NCI-H128 (cell line): ENCODE results near the gene FANCD2OS.
A peak's percentile ranks its signal among the peaks of the same experiment; 100 is the strongest.
"Not testable (repeated sequence)": the region's sequence is repeated elsewhere in the genome, so short reads cannot be mapped to it uniquely, and the experiment has no call there.

Source experiments
- DNase-seq: peaks from one replicate; lab custom pipeline; 2025; ENCODE audit not compliant: unreplicated experiment; lab: John Stamatoyannopoulos, UW

FANCD2OS gene, protein sequence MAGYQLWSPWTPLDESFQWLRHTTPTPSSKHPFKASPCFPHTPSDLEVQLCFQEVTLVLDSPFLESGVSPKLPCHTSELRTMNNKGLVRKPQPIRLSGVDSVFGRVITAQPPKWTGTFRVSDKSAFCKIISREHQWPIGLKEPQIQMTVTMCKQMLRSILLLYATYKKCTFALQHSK

DNA sequence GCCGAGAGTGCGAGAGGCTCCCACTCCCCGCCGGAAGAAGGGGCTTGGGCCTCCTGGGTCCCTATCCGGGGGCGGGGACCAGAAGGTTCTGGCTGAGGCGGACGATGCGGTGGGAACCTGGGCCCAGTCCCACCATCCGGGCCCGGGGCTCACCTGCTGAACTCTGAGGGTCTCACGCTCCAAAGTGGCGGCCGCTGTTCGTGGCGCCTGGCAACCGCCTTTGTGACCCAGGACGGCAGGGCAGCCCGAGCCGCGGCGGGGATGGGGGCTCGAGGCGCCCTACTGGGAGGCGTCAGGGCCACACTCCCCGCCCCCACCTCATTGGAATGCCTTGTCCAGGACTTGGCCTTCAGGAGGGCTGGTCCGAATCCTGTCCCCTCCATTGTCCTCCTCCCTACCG is at the start of gene FANCD2OS:
TSS of gene FANCD2OS (minus strand) at position 165 of the 400 bp plus-strand sequence. CDS start 3,481 bp downstream, outside the sequence.
- no peak for DNase-seq

DNA sequence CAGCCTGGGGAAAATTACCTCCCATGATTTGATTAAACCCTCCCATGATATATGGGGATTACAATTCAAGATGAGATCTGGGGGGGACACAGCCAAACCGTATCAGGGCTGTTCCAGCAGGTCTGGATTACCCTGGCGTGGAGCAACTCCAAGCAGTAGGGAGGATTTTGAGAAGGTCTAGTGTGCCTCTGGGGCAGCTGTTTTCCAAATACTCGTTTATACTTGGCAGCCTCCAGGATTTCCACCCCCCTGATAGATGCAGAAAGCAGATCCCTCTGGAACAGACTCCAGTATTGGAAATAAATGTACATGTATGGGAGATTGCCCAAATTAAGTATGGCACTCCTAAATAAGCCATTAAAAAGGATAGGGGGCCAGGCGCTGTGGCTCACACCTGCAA is 49.0 kb upstream of the FANCD2OS start:
- DNase-seq: no peak

DNA sequence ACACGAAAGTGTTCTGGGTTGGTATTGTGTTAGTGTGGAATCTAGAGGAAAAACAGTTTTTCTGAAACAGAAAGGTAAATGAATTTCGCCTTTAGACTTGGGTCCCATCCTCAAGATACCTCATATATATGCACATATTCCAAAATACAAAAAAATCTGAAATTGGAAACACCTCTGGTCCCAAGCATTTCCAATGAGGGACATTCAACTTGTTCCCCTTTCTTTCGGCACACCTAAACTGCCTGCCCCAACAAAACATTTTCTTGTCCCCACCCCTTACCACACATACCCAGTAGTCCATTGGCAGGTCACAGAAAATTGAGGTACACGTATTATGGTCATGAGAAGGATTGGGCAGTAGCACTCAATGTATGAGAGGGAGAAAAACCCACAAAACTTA is 47.6 kb upstream of the FANCD2OS start:
- no peak for DNase-seq

DNA sequence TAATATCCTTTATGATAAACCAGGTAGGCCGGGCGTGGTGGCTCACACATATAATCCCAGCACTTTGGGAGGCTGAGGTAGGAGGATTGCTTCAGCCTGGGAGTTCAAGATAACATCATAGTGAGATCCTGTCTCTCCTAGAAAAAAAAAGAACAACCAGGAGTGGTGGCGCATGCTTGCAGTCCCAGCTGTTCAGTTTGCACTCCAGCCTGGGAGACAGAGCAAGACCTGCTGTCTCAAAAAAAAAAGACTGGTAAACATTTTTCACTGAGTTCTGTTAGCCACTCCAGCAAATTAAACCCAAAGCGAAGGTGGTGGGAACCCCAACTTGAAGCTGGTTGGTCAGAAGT is 47.0 kb upstream of the FANCD2OS start:
- DNase-seq: no peak

DNA sequence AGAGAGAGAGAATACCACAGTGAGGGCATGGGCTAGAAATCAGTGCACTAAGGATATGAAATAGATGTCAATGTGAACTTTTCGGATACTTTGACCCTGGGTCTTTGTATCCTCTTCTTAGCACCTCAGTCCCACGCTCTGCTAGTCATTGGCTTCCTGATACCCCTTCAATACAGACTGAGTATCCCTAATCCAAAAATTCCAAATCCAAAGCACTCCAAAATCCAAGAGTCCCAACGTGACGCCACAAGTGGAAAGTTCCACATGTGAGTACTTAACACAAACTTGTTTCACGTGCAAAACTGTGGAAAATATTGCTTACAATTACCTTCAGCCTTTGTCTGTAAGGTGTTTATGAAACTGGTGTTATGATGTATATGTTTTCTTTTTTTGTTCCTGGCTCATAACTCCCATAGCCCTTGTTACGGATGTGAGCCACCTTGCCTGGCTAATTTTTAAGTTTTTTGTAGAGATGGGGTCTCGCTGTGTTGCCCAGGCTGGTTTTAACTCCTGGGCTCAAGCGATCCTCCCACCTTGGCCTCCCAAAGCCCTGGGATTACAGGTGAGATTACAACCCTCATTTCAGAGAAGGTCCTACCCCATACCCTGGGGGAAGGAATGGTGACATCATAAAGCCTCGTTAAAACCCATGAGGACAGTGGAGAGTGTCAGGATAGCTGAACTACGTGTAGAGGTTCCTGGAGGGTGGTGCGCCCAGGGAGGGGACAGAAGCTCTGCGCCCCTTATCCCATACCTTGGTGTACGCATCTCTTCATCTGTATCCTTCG is 46.5 kb upstream of the FANCD2OS start:
- DNase-seq: no peak

DNA sequence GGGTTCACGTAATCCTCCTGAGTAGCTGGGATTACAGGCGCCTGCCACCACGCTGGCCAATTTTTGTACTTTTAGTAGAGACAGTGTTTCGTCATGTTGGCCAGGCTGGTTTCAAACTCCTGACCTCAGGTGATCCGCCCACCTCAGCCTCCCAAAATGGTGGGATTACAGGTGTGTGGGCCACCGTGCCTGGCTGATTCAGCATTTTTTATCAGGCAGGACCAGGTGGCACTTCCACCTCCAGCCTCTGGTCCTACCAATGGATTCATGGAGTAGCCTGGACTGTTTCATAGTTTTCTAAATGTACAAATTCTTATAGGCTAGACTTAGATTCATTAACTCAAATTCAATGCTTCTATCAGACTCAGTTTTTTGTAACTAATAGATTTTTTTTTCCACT is 42.9 kb upstream of the FANCD2OS start:
- DNase-seq: no peak

DNA sequence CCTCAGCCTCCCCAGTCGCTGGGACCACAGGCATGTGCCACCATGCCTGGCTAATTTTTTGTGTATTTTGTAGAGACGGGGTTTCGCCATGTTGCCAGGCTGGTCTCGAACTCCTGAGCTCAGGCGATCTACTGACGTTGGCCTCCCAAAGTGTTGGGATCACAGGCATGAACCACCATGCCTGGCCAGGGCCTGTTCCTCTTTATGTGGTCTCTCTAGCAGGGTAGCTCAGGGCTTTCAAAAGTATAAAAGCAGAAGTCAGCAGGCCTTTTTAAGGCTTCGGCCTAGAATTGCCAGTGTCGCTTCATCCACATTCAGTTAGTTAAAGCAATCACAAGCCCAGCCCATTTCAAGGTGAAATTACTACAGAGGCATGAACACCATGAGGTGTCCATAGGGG is 41.2 kb upstream of the FANCD2OS start:
- DNase-seq: no peak

DNA sequence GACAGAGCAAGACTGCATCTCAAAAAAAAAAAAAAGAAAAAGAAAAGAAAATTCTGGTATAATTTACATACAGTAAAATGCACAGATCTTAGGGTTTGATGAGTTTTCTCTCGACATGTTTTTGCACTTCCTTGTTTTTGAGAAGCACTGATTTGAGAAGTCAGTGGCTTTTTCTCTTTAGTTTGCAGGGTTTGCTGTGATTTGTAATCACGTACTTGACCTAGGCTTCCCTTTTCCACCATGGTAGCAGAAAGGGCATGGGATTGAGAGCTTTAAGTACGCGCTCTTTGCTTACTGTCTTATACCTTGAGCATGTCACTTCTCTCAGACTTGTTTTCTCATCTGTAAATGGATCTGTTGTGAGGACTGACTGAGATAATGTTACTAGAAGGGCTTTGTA is 37.6 kb upstream of the FANCD2OS start:
- DNase-seq: no peak

DNA sequence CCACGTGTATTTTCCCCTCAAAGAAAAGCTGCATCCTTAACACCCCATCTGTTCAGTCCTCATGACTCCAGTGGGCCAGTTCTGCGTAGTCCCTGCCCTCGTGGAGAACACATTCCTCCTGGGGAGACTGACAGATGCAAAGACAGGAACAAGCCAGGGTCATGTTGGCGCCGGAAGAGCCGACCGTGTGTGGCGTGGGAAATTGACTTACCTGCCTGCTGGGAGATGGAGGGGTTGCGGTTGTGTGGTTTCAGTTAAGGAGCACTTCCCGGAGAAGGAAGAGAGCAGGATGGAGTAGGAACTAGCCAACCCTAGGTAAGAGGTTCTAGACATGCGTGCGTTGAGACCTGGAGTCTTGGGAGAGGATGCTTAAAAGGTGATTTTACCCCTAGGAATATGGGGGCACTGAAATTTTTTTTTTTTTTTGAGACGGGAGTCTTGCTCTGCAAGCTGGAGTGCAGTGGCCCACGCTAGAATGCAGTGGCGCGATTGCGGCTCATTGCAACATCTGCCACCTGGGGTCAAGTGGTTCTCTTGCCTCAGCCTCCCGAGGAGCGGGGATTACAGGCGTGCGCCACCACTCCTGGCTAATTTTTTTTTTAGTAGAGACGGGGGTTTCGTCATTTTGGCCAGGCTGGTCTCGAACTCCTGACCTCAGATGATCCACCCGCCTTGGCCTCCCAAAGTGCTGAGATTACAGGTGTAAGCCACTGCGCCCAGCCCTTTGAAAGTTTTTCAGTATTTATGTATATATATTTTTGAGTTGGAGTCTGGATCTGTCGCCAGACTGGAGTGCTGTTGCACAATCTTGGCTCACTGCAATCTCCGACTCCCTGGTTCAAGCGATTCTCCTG is 34.9 kb upstream of the FANCD2OS start:
- no peak for DNase-seq

DNA sequence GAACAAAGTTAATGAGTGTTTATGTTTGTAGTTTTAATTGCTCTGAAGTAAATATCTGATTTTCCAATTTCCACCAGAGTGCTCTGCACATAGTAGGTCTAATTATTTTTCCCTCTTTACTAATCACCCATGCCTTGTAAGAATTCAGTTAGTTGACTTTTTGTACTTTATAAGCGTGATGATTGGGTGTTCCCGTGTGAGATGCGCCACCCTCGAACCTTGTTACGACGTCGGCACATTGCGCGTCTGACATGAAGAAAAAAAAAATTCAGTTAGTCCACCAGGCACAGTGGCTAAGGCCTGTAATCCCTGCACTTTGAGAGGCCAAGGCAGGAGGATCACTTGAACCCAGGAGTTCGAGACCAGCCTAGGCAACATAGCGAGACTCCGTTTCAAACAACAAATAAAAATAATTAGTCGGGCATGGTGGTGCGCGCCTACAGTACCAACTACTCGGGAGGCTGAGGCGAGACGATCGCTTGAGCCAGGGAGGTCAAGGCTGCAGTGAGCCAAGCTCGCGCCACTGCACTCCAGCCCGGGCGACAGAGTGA is 33.0 kb upstream of the FANCD2OS start:
- no peak for DNase-seq

DNA sequence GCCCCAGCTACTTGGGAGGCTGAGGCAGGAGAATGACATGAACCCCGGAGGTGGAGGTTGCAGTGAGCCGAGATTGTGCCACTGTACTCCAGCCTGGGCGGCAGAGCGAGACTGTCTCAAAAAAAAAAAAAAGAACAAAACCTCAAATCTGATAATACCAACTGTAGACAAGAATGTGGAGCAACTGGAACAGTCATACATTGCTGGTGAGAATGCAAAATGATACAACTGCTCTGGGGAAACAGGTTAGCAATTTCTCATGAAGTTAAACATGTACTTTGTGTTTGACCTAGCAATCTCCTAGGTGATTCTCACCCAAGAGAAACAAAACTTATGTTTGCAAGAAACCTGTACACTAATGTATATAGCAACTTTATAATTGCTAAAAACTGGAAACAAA is 29.1 kb upstream of the FANCD2OS start:
- no peak for DNase-seq

DNA sequence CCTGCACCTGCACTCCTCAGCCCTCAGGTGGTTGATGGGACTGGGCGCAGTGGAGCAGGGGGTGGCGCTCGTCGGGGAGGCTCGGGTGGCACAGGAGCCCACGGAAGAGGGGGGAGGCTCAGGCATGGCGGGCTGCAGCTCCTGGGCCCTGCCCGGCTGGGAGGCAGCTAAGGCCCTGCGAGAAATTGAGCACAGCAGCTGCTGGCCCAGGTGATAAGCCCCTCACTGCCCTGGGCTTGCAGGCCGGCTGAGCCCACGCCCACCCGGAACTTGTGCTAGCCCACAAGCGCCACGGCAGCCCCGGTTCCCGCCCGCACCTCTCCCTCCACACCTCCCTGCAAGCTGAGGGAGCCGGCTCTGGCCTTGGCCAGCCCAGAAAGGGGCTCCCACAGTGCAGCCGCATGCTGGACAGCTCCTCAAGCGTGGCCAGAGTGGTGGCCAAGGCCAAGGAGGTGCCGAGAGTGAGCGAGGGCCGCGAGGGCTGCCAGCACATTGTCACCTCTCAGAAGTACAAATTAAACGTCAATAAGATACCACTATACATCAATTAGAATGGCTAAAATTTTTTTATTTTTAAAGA is 28.5 kb upstream of the FANCD2OS start:
- no peak for DNase-seq

DNA sequence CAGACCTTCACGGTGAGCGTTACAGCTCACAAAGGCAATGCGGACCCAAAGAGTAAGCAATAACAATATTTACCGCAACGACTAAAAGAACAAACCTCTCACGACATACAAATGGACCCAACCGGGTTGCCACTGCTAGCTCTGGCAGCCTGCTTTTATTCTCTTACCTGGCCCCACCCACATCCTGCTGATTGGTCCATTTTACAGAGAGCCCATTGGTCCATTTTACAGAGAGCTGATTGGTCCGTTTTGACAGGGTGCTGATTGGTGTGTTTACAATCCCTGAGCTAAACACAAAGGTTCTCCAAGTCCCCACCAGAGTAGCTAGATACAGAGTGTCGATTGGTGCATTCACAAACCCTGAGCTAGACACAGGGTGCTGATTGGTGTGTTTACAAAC is 27.8 kb upstream of the FANCD2OS start:
- DNase-seq: not testable (repeated sequence)

DNA sequence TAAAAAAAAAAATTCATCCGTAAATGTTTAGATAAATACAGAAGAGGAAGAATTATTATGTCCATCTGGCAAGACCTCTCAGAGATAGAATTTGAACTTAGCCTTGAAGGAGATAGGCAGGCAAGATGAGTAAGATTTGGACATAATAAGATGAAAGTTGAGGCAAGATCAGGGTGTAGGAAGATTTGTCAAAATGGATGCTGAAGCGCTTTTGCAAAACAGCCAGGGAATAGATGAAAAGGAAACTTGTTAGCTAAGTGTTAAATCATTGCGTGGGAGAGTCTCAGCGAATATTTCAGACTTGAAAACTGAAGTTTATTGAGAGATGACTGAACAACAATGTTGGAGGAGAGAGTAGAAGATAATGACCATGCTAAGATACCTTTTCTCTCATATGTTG is 14.7 kb upstream of the FANCD2OS start:
- no peak for DNase-seq

DNA sequence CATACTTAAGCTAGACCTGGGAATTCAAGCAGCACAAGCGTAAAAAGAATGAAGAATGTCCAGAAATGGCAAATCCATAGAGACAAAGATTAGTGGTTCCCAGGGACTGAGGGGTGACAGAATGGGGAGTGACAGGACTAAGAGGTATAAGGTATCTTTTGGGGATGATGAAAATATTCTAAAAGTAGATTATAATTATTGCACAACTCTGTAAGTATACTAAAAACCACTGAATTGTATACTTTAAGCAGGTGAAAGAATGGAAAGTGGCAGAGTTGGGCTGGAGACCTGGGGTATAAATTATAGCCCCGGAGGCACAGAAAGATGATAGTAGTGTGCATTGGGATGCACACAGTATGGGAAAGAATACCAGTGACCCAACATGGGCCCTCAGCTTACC is 13.0 kb upstream of the FANCD2OS start:
- DNase-seq: no peak

DNA sequence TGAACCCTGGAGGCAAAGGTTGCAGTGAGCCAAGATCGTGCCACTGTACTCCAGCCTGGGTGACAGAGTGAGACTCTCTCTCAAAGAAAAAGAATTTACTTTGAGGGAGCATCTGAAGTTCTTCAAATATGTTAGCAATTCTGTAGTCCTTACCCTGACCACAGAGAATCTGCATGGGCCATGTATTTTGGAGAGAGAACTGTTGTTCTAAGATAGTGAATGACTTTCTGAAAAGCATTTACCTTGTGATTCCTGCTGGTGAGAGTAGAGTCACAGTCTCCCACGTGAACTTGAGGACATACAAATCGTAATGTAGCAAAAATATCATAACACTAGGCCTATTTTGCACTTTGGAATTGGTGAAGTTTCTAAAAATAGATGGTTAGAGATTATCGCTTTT is 11.3 kb upstream of the FANCD2OS start:
- DNase-seq: no peak

DNA sequence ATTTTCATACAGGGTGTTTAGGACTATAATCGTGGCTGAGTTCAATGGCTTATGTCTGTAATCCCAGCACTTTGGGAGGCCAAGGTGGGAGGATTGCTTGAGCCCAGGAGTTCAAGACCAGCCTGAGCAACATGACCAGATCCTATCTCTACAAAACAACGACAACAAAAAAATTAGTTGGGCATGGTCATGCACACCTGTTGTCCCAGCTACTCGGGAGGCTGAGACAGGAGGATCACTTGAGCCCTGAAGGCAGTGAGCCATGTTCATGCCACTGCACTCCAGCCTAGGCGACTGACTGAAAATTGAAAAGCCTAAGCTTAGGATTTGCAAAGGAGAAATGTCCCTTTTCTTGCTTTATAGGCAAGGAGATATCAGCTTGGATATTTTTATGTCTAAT is 8.9 kb upstream of the FANCD2OS start:
- DNase-seq: no peak

DNA sequence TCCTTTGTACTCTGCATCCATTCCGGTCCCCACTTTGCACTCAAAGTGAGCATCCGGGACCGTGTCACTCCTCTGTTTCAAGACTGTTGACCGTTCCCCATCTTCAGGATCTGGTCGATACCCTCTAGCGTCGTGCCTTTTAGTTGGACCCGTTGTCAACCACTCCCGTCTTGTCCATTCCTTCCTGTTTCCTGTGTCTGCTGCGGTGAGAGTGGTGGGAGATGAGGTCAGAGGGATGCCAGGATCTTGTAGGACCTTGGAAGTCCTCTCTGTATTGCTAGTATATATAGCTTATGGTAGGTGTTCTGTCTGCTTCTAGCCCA is 8.0 kb upstream of the FANCD2OS start:
- DNase-seq: no peak

DNA sequence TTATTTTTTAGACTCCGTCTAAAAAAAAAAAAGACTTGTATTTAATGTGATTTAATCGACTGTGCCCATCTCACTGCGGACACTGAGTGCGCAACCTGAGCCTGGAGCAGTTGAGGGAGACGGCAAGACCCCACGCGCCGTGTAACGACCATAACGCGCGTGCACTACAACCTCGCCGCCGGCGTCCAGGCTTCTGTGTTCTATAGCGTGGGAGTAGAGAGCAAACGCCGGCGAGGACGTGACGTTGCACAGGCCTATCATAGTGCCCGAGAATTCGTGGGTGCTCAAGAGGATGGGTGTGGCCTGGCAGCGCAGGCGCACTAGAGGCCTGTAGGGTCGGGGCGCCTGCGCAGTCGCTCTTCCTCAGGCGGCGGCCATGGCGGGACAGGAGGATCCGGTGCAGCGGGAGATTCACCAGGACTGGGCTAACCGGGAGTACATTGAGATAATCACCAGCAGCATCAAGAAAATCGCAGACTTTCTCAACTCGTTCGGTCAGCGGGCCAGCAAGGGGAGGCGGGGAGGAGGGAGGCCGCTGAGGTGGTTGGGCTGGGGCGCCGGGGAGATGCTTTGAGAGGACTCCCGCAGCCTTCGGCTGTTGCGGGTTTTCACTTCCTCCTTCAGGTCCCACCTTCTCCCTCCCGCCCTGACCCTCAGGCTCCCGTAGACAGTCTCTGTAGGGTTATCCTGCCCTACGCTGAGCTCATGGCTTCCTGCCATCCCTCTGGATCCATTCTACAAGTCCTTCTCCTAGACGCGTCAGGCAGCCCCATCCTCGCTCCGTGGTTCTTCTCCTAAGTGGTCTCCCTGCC is 7.5 kb upstream of the FANCD2OS start, which contains the start of gene BRK1:
TSS of gene BRK1 (plus strand) at position 350 of the 812 bp plus-strand sequence. CDS start at position 377, 27 bp downstream.
- DNase-seq: peak; percentile 79

DNA sequence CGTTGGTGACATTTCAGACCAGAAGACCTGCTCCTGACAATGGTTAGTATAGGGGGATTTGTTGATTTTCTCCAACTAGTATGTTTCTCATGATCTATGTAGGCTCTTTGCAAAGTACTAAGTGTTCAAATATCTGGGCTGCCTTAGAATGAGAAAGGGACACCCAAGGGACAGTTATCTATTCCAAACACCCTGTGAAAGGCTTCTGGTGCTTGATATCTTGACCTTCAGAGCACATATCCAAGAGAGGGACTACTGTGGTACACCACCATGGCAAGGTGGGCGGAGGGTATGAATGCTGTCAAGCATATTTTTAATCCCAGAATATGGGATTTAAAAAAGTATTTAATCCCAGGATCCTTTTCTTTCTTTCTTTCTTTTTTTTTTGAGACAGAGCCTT is 1.1 kb downstream of the FANCD2OS start:
- DNase-seq: no peak

DNA sequence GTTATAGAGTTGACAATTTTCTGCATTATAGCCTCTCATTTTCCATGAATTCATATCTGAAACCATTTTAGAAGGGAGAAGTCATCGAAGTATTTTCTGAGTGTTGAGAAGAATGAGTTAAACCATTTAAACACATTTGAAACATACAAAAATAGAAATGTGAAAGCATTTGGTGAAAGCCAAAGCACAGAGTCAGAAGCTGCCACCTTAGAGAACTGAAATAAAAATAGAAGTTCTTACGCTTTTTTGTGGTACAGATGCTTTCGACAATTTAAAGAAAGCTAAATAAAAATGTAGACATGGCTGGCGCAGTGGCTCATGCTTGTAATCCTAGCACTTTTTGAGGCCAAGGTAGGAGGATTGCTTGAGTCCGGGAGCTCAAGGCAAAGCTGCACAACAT is 9.0 kb downstream of the FANCD2OS start:
- DNase-seq: no peak
